Lower leg skin (tissue), 3 donors: ENCODE data around the gene CAPN12.

ENCODE experiments used
- CTCF ChIP-seq, 3 donors: fragments of 450-650 bp; IDR thresholded peaks; one replicate each; pipeline ENCODE4 v1.5.1; 2016; ENCODE audit warnings: antibody characterized with exemption in 3 of 3, mild to moderate bottlenecking in 3 of 3, moderate library complexity in 2 of 3
- POLR2A ChIP-seq, 2 donors: fragments of 450-650 bp; IDR thresholded peaks; one replicate each; pipeline ENCODE4 v1.6.1; 2016 to 2017; ENCODE audit warnings: antibody characterized with exemption in 2 of 2, mild to moderate bottlenecking in 1 of 2, moderate library complexity in 1 of 2

- TF ChIP-seq CTCF (IDR thresholded peaks at IDR 0.05) (no peak), POLR2A (IDR thresholded peaks at IDR 0.05) (no peak)
Measured at GRCh38 chr19:38744298-38744681, at the start of gene CAPN12.
